ENCODE measurements around the gene NRIP3. TPM values are rescaled to one million over a fixed set of nuclear protein-coding genes. Genes with fewer than 3 reads are reported as not detected.

The NRIP3 gene
- total RNA-seq, 1 experiment from 2014 or later = 2.1 TPM

GRCh38 chr11:8967184-8967583 lies 36.6 kb downstream of the NRIP3 start:
- H4K20me1 ChIP-seq (ENCODE audit: insufficient read depth) = no peaks in the 10 kb centered on the region
- no peaks in the 10 kb centered on the region for H3K9me3 ChIP-seq (ENCODE audit: insufficient read depth, low read depth)
- intact Hi-C loops (cut with micrococcal nuclease; ENCODE audit: unreplicated experiment) = loop anchor here (10.0 kb wide), 2 partner anchors 582 to 742 kb away; no protein-coding TSS in a partner anchor

GRCh38 chr11:8964324-8965320 lies 39.2 kb downstream of the NRIP3 start, which contains the start of gene TMEM9B:
TMEM9B (minus strand) TSS chr11:8964442; CDS start chr11:8964313, 129 bp downstream.
- Histone ChIP-seq H3K4me1 (replicated peaks; ENCODE audit: insufficient read depth) (peaks cover 15% of the 10 kb centered on the region), H3K27ac (peak within 1 kb of the TSS; percentile 77), H3K9me2 (ENCODE audit: insufficient read depth) (no peaks in the 10 kb centered on the region), H3K36me3 (ENCODE audit: low read depth) (no peaks in the 10 kb centered on the region), H3F3A (ENCODE audit: insufficient read depth, low read depth) (no peaks in the 10 kb centered on the region), H3K4me3 (peak within 1 kb of the TSS; percentile 59), H3K79me2 (ENCODE audit: low read depth) (peaks cover 22% of the 10 kb centered on the region), H4K20me1 (ENCODE audit: insufficient read depth) (no peaks in the 10 kb centered on the region), H3K9me3 (ENCODE audit: insufficient read depth, low read depth) (no peaks in the 10 kb centered on the region), H3K27me3 (ENCODE audit: insufficient read depth, low read depth) (no peaks in the 10 kb centered on the region), H3K4me2 (peak within 1 kb of the TSS; percentile 92), H2AFZ (peak within 1 kb of the TSS; percentile 90)
- CTCF ChIA-PET = interaction anchor here (0.6 to 0.7 kb wide), 2 partner anchors 47 to 744 kb away, joined by 3 to 4 read pairs; no protein-coding TSS in a partner anchor
- DNase-seq = peak; percentile 67 to 78
- intact Hi-C loops (cut with micrococcal nuclease; ENCODE audit: unreplicated experiment) = loop anchor here (1.0 to 10.0 kb wide), 3 partner anchors 175 to 740 kb away; no protein-coding TSS in a partner anchor
- TF ChIP-seq EZH2 (IDR thresholded peaks at IDR 0.05; ENCODE audit: low read depth) = no peak
- TF ChIP-seq, protein P1, sequence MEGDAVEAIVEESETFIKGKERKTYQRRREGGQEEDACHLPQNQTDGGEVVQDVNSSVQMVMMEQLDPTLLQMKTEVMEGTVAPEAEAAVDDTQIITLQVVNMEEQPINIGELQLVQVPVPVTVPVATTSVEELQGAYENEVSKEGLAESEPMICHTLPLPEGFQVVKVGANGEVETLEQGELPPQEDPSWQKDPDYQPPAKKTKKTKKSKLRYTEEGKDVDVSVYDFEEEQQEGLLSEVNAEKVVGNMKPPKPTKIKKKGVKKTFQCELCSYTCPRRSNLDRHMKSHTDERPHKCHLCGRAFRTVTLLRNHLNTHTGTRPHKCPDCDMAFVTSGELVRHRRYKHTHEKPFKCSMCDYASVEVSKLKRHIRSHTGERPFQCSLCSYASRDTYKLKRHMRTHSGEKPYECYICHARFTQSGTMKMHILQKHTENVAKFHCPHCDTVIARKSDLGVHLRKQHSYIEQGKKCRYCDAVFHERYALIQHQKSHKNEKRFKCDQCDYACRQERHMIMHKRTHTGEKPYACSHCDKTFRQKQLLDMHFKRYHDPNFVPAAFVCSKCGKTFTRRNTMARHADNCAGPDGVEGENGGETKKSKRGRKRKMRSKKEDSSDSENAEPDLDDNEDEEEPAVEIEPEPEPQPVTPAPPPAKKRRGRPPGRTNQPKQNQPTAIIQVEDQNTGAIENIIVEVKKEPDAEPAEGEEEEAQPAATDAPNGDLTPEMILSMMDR (conservative IDR thresholded peaks at IDR 0.05) = no peak
- POLR2A ChIA-PET (ENCODE audit: unreplicated experiment) = interaction anchor here (0.7 to 0.9 kb wide), 2 partner anchors 97 to 197 kb away, joined by 3 to 8 read pairs; no protein-coding TSS in a partner anchor
- TSS peak; percentile 71 for BruUV-seq (replicated peaks)

More at GRCh38 chr11:8967184-8967583, 36.6 kb downstream of the NRIP3 start:
- Histone ChIP-seq H2AFZ (no peak overlapping the region), H3K4me3 (no peak overlapping the region), H3K4me2 (no peak overlapping the region), H3K27me3 (ENCODE audit: insufficient read depth, low read depth) (no peaks in the 10 kb centered on the region), H3K4me1 (replicated peaks; ENCODE audit: insufficient read depth) (peaks cover 15% of the 10 kb centered on the region), H3K79me2 (ENCODE audit: low read depth) (peaks cover 16% of the 10 kb centered on the region), H3K27ac (no peak overlapping the region), H3K36me3 (ENCODE audit: low read depth) (no peaks in the 10 kb centered on the region), H3F3A (ENCODE audit: insufficient read depth, low read depth) (no peaks in the 10 kb centered on the region), H3K9me2 (ENCODE audit: insufficient read depth) (no peaks in the 10 kb centered on the region)
- no TSS peak for BruUV-seq (replicated peaks)
- ChIA-PET POLR2A (ENCODE audit: unreplicated experiment) (no interaction called here), CTCF (no interaction called here)
- no peak for DNase-seq
- no peak for TF ChIP-seq EZH2 (IDR thresholded peaks at IDR 0.05; ENCODE audit: low read depth)
- TF ChIP-seq, protein P1 (conservative IDR thresholded peaks at IDR 0.05) = no peak

DNA sequence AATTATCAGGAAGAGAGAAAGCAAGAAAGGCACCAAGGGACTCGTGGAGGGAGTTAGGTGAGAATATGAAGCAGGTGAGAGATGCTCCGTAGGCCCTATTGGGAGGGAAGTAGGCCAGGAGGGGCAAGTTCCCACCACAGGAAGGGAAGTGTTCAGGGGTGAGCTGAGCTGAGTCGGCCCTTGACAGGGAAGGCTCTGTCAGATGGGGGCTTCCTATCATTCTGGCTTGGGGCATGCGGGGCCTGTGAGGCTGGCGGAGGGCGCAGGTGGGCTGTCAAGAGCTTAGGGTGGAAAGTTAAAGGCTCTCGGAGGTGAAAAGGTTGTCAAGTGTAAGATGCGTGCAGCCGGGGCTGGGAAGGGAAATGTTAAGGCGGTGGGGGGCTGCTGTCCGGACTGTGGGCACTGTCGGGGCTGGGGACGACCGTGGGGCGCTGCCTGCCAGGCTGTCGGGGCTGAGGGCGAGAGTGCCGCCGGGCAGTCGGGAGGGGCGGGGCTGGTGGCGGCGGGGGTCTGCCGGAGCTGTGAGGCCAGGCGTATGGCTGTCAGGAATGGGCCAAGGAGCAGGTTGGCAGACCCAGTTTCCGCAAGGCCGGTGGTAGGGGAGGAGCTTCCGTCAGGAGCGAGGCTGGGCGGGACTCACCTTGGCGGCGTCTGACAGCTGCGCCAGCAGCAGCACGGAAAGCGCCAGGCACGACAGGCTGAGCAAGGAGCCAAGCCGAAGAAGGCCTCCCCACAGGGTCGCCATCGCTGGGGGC lies 40.1 kb downstream of the NRIP3 start:
- TF ChIP-seq, protein P1 (conservative IDR thresholded peaks at IDR 0.05) = no peak
- TF ChIP-seq EZH2 (IDR thresholded peaks at IDR 0.05; ENCODE audit: low read depth) = no peak
- POLR2A ChIA-PET (ENCODE audit: unreplicated experiment) = interaction anchor here (0.5 kb wide), 1 partner anchor 246 kb away, joined by 3 read pairs; no protein-coding TSS in a partner anchor

More for the DNA sequence above, 40.1 kb downstream of the NRIP3 start:
- Histone ChIP-seq H3K4me2 (peak overlapping the region; percentile 92), H3K79me2 (ENCODE audit: low read depth) (peaks cover 28% of the 10 kb centered on the region), H2AFZ (peak overlapping the region; percentile 90), H3K4me3 (peak overlapping the region; percentile 59), H3F3A (ENCODE audit: insufficient read depth, low read depth) (no peaks in the 10 kb centered on the region), H3K9me3 (ENCODE audit: insufficient read depth, low read depth) (no peaks in the 10 kb centered on the region), H3K4me1 (replicated peaks; ENCODE audit: insufficient read depth) (peaks cover 15% of the 10 kb centered on the region), H3K9me2 (ENCODE audit: insufficient read depth) (no peaks in the 10 kb centered on the region), H3K27ac (no peak overlapping the region), H3K36me3 (ENCODE audit: low read depth) (no peaks in the 10 kb centered on the region), H3K27me3 (ENCODE audit: insufficient read depth, low read depth) (no peaks in the 10 kb centered on the region), H4K20me1 (ENCODE audit: insufficient read depth) (no peaks in the 10 kb centered on the region)
- intact Hi-C loops (cut with micrococcal nuclease; ENCODE audit: unreplicated experiment) = loop anchor here (1.0 to 10.0 kb wide), 3 partner anchors 176 to 739 kb away; no protein-coding TSS in a partner anchor
- no TSS peak for BruUV-seq (replicated peaks)
- DNase-seq = peak; percentile 68 to 74
- CTCF ChIA-PET = no interaction called here
